HG03565 (cell line): ENCODE data around the gene GPR39.
"Not testable (repeated sequence)": the region's sequence is repeated elsewhere in the genome, so short reads cannot be mapped to it uniquely, and the experiment has no call there.

Experiments used
- ATAC-seq: cut with Tn5 transposase; IDR thresholded peaks from one replicate; pipeline ENCODE4 v1.9.1; 2021; ENCODE audit warnings: mild to moderate bottlenecking, moderate library complexity; ENCODE audit not compliant: unreplicated experiment

The GPR39 gene

GRCh38 chr2:132488491-132488890 lies 71.9 kb downstream of the GPR39 start:
- ATAC-seq, result no peak

GRCh38 chr2:132489150-132489549 lies 72.5 kb downstream of the GPR39 start:
- ATAC-seq, result no peak

- ATAC-seq, result no peak
Observed at GRCh38 chr2:132495881-132496280, 79.3 kb downstream of the GPR39 start.

- no peak for ATAC-seq
Observed at GRCh38 chr2:132496555-132496954, 80.0 kb downstream of the GPR39 start.

- no peak for ATAC-seq
Observed at GRCh38 chr2:132497591-132497990, 81.0 kb downstream of the GPR39 start.

GRCh38 chr2:132503701-132504100 lies 87.1 kb downstream of the GPR39 start:
- ATAC-seq, result no peak

GRCh38 chr2:132515010-132515409 lies 98.4 kb downstream of the GPR39 start:
- ATAC-seq, result no peak

DNA sequence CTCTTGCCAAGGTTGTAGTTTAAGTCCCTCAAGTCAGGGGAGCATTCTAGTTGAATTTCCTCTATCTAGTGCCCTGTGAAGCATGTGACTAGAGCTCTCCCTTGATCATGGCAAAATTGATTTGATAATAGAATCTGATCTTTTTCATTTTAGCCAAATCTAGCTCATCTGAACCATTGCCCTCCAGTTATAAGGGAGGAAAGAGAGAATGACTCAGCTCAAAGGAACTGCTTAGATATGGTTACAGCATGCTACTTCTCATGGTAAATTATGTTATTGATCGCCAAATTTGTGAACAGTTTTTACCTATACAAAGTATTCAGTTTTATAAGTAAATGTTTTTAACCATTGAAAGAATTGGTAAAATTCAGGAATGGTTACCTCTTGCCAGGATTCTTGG lies 100.8 kb downstream of the GPR39 start:
- no peak for ATAC-seq

DNA sequence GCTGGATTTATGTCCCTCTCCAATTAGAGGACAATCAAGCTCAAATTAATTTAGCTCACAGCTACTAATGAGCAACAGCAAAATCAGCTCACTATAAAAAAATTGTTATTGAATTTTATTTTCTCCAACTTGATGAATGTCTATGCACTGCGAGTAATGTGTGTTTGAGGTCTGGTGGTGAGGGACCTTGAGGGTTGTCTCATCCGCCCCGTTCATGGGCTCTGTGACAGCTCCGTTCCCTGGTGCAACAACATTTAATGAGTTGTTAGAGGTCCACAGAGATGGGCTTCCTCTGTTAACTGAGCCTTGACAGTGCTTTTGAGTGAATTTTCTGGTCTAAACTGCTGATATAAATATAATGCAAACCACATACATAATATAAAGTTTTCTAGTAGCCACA lies 101.7 kb downstream of the GPR39 start:
- no peak for ATAC-seq

DNA sequence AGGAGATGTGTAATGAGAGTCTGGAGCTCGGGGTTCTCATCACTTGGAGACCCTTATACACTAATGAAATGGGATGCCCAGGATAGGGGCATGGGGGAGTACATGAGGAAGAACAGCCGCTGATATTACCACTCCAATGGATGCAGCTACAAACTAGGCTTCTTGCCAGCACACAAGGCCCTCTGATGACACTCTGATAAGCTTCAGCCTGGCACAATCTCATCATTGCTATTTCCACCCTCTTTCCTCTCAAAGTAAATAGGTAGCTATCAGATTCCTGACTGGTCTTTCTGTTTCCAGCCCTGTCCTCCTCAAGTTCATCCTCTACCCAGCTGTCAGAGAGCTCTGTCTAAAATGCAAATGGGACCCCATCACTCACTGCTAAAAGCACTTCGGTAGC lies 103.0 kb downstream of the GPR39 start:
- ATAC-seq, result no peak

GRCh38 chr2:132521341-132521740 lies 104.7 kb downstream of the GPR39 start:
- ATAC-seq, result no peak

DNA sequence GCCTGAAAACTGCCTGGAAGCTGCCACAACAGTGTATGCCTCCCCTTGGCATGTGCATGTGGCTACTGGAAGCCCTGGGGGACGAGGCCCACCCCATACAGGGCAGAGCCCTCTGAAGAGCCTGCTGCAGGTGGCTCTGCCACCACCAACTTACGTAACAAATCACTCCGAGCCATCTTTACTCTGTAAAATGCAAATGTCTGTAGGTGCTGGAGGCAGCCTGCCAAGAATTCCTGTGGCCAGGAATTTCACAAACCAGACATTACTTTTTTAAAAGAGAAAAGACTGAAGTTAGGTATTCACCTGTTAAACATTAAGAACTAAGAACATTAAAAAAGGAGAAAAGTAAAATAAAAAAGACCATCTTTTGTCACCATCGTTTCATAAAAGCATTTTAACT lies 106.3 kb downstream of the GPR39 start:
- ATAC-seq, result no peak

DNA sequence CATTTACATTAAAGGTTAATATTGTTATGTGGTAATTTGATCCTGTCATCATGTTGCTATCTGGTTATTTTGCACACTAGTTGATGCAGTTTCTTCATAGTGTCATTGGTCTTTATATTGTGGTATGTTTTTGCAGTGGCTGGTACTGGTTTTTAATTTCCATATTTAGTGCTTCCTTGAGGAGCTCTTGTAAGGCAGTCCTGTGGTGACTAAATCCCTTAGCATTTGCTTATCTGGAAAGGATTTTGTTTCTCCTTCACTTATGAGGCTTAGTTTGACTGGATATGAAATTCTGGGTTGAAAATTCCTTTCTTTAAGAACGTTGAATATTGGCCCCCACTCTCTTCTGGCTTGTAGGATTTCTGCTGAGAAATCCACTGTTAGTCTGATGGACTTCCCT lies 120.5 kb downstream of the GPR39 start:
- not testable (repeated sequence) for ATAC-seq

DNA sequence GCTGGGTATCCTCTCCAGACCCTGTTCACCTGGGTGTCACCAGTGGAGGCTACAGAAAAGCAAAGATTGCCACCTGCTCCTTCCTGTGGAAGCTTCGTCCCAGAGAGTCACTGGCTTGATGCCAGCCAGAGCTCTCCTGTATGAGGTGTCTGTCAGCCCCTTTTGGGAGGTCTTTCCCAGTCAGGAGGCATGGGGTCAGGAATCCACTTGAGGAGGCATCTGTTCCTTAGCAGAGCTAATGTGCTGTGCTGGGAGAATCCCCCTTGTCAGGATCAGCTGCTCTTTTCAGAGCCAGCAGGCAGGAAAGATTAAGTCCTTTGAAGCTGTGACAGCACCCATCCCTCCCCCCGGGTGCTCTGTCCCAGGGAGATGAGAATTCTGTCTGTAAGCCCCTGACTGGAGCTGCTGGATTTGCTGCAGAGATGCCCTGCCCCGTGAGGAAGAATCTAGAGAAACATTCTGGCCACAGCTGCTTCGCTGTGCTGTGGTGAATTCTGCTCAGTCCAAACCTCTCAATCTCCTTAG lies 121.8 kb downstream of the GPR39 start:
- no peak for ATAC-seq

GRCh38 chr2:132540166-132540565 lies 123.6 kb downstream of the GPR39 start:
- no peak for ATAC-seq

GRCh38 chr2:132542953-132543569 lies 126.5 kb downstream of the GPR39 start:
- no peak for ATAC-seq

DNA sequence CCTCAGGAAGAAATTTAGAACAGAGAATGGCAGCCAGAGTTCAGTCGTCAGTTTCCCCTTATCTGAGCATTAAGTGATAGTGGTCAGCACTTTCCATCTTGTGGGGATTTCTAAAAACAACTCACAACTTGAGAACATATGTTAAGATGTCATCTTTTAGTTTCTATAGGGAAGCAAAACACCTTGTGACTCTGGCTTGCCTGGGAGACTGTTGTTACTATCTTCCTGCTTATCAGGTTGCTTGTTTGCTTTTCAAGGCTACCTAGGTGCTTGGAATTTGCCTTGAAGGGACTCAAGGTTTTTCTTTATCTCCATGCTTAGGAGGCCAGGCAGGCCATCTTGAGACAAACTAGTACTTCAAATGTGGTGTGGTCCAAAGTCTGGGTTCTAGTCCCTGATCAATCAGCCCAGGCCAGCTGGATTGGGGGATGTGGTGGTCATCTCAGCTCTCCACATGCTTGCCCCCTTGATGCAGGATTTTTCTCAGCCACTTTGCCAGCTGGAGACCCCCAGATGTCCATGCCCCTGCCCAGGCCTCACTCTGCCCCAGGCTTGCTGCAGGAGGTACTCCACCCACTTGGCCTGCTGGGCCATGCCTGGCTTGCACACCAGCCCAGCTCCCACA lies 127.5 kb downstream of the GPR39 start:
- ATAC-seq, result no peak

GRCh38 chr2:132547090-132547687 lies 130.6 kb downstream of the GPR39 start:
- no peak for ATAC-seq

DNA sequence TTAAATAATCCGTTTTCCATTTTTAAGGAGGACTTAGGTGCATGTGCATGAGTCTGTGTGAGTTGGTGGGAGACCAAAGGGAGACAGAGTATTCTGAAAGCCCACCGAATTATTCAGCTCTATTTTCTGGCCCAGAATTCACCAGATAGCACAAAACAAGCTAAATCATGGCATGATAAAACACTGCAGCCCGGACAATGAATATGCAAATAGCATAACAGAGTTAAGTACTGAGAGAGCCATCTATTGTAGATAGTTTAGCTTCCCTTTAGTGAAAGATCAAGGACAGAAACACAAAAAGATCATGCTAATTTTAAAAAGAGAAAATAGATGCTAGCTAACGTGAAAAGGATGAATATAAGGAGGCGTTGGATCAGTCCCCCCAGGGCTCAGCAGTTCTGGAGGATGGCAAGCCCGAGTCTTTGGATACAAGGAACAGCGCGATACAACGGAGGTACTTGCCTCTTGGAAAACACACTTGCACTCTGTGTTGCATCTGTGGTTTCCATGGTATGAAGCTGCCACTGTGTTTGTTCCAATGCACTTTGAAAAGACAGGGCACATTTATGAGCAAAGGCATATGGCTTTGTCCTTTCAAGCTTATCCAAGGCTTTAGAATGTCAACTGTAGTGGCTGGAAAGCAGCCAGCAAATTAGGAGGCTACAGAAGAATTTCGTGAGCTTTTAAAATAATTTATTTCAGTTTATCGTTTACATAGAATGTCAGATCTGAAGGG lies 133.5 kb downstream of the GPR39 start:
- no peak for ATAC-seq

- ATAC-seq, result no peak
Observed at GRCh38 chr2:132550946-132551345, 134.3 kb downstream of the GPR39 start.

DNA sequence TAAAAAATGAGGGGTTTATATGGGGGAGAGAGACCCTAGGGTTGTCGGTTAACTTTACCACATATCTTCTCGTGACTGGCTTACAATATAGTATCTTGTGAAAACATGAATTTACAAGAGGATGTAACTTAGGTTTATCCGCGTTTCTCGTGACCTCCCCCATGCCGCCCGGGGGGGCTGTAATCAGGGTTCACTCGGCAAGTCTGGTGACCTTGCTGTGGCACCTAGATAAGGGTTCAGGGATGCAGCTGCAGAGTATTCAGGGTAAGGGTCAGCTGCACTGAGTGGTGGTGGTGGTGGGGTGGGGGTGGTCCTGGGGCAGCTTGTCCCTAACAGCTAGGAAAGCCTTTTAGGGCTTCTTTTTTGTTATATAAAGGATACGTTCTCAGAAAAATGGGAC lies 141.1 kb downstream of the GPR39 start:
- no peak for ATAC-seq

- no peak for ATAC-seq
Observed at GRCh38 chr2:132559326-132559725, 142.7 kb downstream of the GPR39 start.
